ENCODE results near the gene MACROD2.

DNA sequence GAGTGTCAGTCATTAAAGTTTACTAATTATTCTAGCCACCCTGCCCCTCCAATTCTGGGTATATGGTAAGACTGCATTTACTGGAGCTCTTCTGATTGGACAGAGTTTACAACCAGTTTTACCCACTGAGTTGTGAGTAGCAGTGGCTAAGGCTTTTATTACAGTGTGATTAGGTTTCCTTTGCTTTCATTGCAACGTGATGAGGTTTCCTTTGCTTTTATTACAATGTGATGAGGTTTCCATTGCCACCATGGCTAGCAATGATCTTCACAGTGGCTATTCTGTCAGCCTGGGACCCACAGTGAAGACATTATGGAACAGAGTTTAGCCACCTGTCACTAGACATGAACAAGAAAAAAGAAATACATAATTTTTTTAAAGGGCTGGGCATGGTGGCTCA, 1052.3 kb downstream of the MACROD2 start:
- TF ChIP-seq POLR2AphosphoS5 (IDR thresholded peaks at IDR 0.05; ENCODE audit: low read depth) (no peak), REST (IDR thresholded peaks at IDR 0.05; ENCODE audit: unreplicated experiment) (no peak), CTCF (conservative IDR thresholded peaks at IDR 0.05; ENCODE audit: low read depth in 2 of 2) (no peak), EZH2 (IDR thresholded peaks at IDR 0.05; ENCODE audit: low read depth, unreplicated experiment) (no peak), CREB1 (CRISPR knock-in tag; IDR thresholded peaks at IDR 0.05; ENCODE audit: low read depth) (no peak), EZH2phosphoT487 (IDR thresholded peaks at IDR 0.05; ENCODE audit: unreplicated experiment) (no peak)

Measured in GM23338 (cell line).